Endothelial cell of umbilical vein (primary cell): Measurements from ENCODE around the gene DPP10. TPM values are rescaled to one million over a fixed set of nuclear protein-coding genes. Genes with fewer than 3 reads are reported as not detected.

Experiments
- BruUV-seq: library from RNA; stranded (reverse); fragments of 400-500 nt; replicated peaks from 2 replicates; lab custom pipeline; 2021; lab: Mats Ljungman, UMichigan
- CTCF ChIA-PET: fragments of 300-600, 350-600 bp; sonication (Branson Sonifier 250); formaldehyde crosslinking; loops from one replicate; lab custom pipeline; 2021; ENCODE audit warnings: antibody characterized with exemption, inconsistent platforms; lab: Charles Lee
- POLR2A ChIA-PET: fragments of 300-600, 350-600 bp; sonication (Branson Sonifier 250); formaldehyde crosslinking; loops from one replicate; lab custom pipeline; 2021; ENCODE audit warnings: antibody characterized with exemption, inconsistent platforms; lab: Charles Lee
- DNase-seq: peaks from one replicate; pipeline ENCODE4 v3.0.0-alpha.2; 2011; ENCODE audit warnings: low read depth, low spot score
- FAIRE-seq: peaks from 2 replicates; lab custom pipeline; 2011; peaks lifted over from hg19 to GRCh38; lab: Jason Lieb, UNC
- H2AFZ ChIP-seq: 2 replicates; pipeline ENCODE4 v1.6.0; 2012; ENCODE audit warnings: low read depth, low read length, control low read depth, inconsistent platforms
- H3K27ac ChIP-seq: 2 replicates; pipeline ENCODE4 v1.5.1; 2011; ENCODE audit warnings: low read depth, mild to moderate bottlenecking, control low read depth, low read length, moderate library complexity; ENCODE audit not compliant: insufficient read depth
- H3K27me3 ChIP-seq, 2 experiments: 2 replicates each; pipeline versions ENCODE4 v1.6.0 to v1.6.1; 2011; ENCODE audit warnings: low read length in 2 of 2, mixed read lengths in 1 of 2; ENCODE audit not compliant: control insufficient read depth in 2 of 2, insufficient read depth in 2 of 2
- H3K36me3 ChIP-seq, 2 experiments: 2 replicates in 1 of 2; 3 replicates in 1 of 2; pipeline ENCODE4 v1.5.1; 2011; ENCODE audit warnings: low read length in 2 of 2, mild to moderate bottlenecking in 1 of 2, moderate library complexity in 1 of 2; ENCODE audit not compliant: control insufficient read depth in 2 of 2, insufficient read depth in 2 of 2; ENCODE audit errors: extremely low read depth in 1 of 2
- H3K4me1 ChIP-seq: 3 replicates; pipeline ENCODE4 v1.5.1; 2011; ENCODE audit warnings: mild to moderate bottlenecking, low read length; ENCODE audit not compliant: control insufficient read depth, insufficient read depth; ENCODE audit errors: extremely low read depth
- H3K4me2 ChIP-seq: 2 replicates; pipeline ENCODE4 v1.6.1; 2011; ENCODE audit warnings: low read length, control low read depth, mixed read lengths; ENCODE audit not compliant: insufficient read depth
- H3K4me3 ChIP-seq, 3 experiments: fragments of 200-600 bp in 1 of 3; sonication (generic), shearing (Covaris generic) in 1 of 3; replicated peaks in 1 of 3; 2 replicates each; pipeline ENCODE4 v1.5.1; 2011 to 2016; ENCODE audit warnings: control low read depth in 3 of 3, low read length in 3 of 3, mild to moderate bottlenecking in 2 of 3, inconsistent platforms in 1 of 3, low read depth in 1 of 3, moderate library complexity in 1 of 3; ENCODE audit not compliant: insufficient read depth in 1 of 3
- H3K79me2 ChIP-seq: 2 replicates; pipeline ENCODE4 v1.6.0; 2012; ENCODE audit warnings: low read length, inconsistent platforms; ENCODE audit not compliant: control insufficient read depth, insufficient read depth
- H3K9ac ChIP-seq: replicated peaks from 2 replicates; pipeline ENCODE3; 2011; ENCODE audit warnings: low read length, control low read depth; ENCODE audit not compliant: insufficient read depth; ENCODE audit errors: extremely low read depth
- H3K9me1 ChIP-seq: replicated peaks from 3 replicates; pipeline ENCODE4 v1.6.0; 2011; ENCODE audit warnings: mild to moderate bottlenecking, low read length; ENCODE audit not compliant: control insufficient read depth, insufficient read depth; ENCODE audit errors: extremely low read depth
- H3K9me3 ChIP-seq: replicated peaks from 2 replicates; pipeline ENCODE4 v1.5.1; 2012; ENCODE audit warnings: low read length, inconsistent platforms; ENCODE audit not compliant: control insufficient read depth, insufficient read depth
- H4K20me1 ChIP-seq: replicated peaks from 2 replicates; pipeline ENCODE3; 2011; ENCODE audit warnings: mild to moderate bottlenecking, low read length; ENCODE audit not compliant: control insufficient read depth, insufficient read depth; ENCODE audit errors: extremely low read depth
- EZH2 ChIP-seq: IDR thresholded peaks from 2 replicates; pipeline ENCODE4 v1.6.1; 2012; ENCODE audit warnings: borderline replicate concordance, low read depth, mild to moderate bottlenecking, moderate library complexity, low read length, inconsistent platforms; ENCODE audit not compliant: severe bottlenecking
- FOS ChIP-seq: IDR thresholded peaks from 2 replicates; pipeline ENCODE4 v1.6.1; 2011; ENCODE audit warnings: mild to moderate bottlenecking, low read length, moderate library complexity, borderline replicate concordance; ENCODE audit not compliant: insufficient read depth
- GATA2 ChIP-seq: IDR thresholded peaks from 2 replicates; pipeline ENCODE4 v1.7.0; 2011; ENCODE audit warnings: low read depth, mild to moderate bottlenecking, moderate library complexity, mixed read lengths, low read length; ENCODE audit not compliant: insufficient read length, insufficient read depth
- JUN ChIP-seq: IDR thresholded peaks from 2 replicates; pipeline ENCODE4 v1.6.1; 2011; ENCODE audit warnings: borderline replicate concordance, low read depth; ENCODE audit not compliant: insufficient read length, insufficient read depth
- MYC ChIP-seq: IDR thresholded peaks from one replicate; pipeline ENCODE4 v1.6.1; 2011; ENCODE audit warnings: mild to moderate bottlenecking, low read depth, low read length
- POLR2A ChIP-seq: IDR thresholded peaks from 2 replicates; pipeline ENCODE4 v1.6.1; 2012; ENCODE audit warnings: low read depth, mild to moderate bottlenecking, control low read depth, low read length
- POLR2AphosphoS5 ChIP-seq: IDR thresholded peaks from 2 replicates; pipeline ENCODE4 v1.6.1; 2012; ENCODE audit warnings: low read depth, mild to moderate bottlenecking, control low read depth, low read length, moderate library complexity; ENCODE audit not compliant: insufficient read depth
- dilution Hi-C: fragments of 300-500 bp; cut with MboI; formaldehyde crosslinking; loops from one replicate; pipeline ENCODE4 v1.15.0; 2019; ENCODE audit warnings: low sequenced_read_pairs; ENCODE audit not compliant: extremely low pct_ligation_motif_present
- intact Hi-C: fragments of 100-400 bp; cut with micrococcal nuclease; formaldehyde crosslinking; loops from one replicate; pipeline ENCODE4 v1.10.0; 2022
- polyA plus RNA-seq, 4 experiments: library from polyadenylated mRNA; depleted of rRNA in 3 of 4; stranded (reverse) in 3 of 4; unstranded in 1 of 4; fragments of >200 nt; gene quantifications; 2 replicates each; pipeline versions ENCODE4 v1.2.1 to v1.2.3, GENCODE V29; 2011 to 2012; ENCODE audit warnings: missing spikeins in 1 of 4
- total RNA-seq: library from RNA; stranded (reverse); gene quantifications from 2 replicates; pipeline ENCODE4 v1.2.3, GENCODE V29; 2021
- TF ChIP-seq, protein P1 (sequence below): IDR thresholded peaks from 2 replicates; pipeline ENCODE4 v1.6.1; 2011; ENCODE audit not compliant: insufficient read depth, insufficient read length
- TF ChIP-seq, protein P2 (sequence below), 2 donors: IDR thresholded peaks; 1 replicate in 1 of 2; 2 replicates in 1 of 2; pipeline ENCODE4 v1.5.1; 2011; ENCODE audit warnings: low read length in 2 of 2, mild to moderate bottlenecking in 2 of 2, moderate library complexity in 2 of 2, control low read depth in 1 of 2, inconsistent platforms in 1 of 2, low read depth in 1 of 2; ENCODE audit not compliant: insufficient read depth in 1 of 2; ENCODE audit errors: extremely low read depth in 1 of 2

The DPP10 gene
- total and polyA plus RNA-seq, 2 donors (not counting 3 experiments of a cell fraction or from before 2014, with no cell fraction given): not detected

DNA sequence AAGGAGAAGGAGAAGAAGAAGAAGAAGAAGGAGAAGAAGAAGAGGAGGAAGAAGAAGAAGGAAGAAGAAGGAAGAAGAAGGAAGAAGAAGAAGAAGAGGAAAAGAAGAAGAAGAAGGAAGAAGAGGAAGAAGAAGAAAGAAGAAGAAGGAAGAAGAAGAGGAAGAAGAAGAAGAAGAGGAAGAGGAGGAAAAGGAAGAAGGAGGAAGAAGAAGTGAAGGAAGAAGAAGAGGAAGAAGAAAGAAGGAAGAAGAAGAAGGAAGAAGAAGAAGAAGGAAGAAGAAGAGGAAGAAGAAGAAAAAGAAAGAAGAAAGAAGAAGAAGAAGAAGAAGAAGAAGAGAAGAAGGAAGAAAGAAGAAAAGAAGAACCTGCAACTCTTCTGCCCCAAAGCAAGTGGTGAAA is 942.0 kb downstream of the DPP10 start:
- H3K4me3 ChIP-seq: no peak overlapping the region
- no peaks in the 10 kb centered on the region for H3K36me3 ChIP-seq
- dilution Hi-C loops: no loop called here
- no peak overlapping the region for H3K4me2 ChIP-seq
- TF ChIP-seq POLR2A: no peak
- TF ChIP-seq EZH2: no peak
- TF ChIP-seq, protein P1, sequence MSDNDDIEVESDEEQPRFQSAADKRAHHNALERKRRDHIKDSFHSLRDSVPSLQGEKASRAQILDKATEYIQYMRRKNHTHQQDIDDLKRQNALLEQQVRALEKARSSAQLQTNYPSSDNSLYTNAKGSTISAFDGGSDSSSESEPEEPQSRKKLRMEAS: no peak
- TF ChIP-seq MYC: no peak
- no peak for TF ChIP-seq GATA2
- TF ChIP-seq POLR2AphosphoS5: no peak
- TF ChIP-seq FOS: no peak
- no peak for TF ChIP-seq JUN
- TF ChIP-seq, protein P2, sequence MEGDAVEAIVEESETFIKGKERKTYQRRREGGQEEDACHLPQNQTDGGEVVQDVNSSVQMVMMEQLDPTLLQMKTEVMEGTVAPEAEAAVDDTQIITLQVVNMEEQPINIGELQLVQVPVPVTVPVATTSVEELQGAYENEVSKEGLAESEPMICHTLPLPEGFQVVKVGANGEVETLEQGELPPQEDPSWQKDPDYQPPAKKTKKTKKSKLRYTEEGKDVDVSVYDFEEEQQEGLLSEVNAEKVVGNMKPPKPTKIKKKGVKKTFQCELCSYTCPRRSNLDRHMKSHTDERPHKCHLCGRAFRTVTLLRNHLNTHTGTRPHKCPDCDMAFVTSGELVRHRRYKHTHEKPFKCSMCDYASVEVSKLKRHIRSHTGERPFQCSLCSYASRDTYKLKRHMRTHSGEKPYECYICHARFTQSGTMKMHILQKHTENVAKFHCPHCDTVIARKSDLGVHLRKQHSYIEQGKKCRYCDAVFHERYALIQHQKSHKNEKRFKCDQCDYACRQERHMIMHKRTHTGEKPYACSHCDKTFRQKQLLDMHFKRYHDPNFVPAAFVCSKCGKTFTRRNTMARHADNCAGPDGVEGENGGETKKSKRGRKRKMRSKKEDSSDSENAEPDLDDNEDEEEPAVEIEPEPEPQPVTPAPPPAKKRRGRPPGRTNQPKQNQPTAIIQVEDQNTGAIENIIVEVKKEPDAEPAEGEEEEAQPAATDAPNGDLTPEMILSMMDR (IDR thresholded peaks at IDR 0.05; ENCODE audit: extremely low read depth in 1 of 2, insufficient read depth in 1 of 2, low read depth in 1 of 2, low read length in 2 of 2): no peak
- intact Hi-C loops: no loop called here
- no peak overlapping the region for H2AFZ ChIP-seq
- POLR2A ChIA-PET: no interaction called here
- no peaks in the 10 kb centered on the region for H3K9me1 ChIP-seq
- no peak for DNase-seq
- BruUV-seq: no TSS peak
- no peaks in the 10 kb centered on the region for H3K4me1 ChIP-seq
- H3K9ac ChIP-seq: no peak overlapping the region
- H3K9me3 ChIP-seq: no peaks in the 10 kb centered on the region
- no peak for FAIRE-seq
- H3K27ac ChIP-seq: no peak overlapping the region
- H4K20me1 ChIP-seq: no peaks in the 10 kb centered on the region
- H3K27me3 ChIP-seq: no peaks in the 10 kb centered on the region
- CTCF ChIA-PET: no interaction called here
- no peaks in the 10 kb centered on the region for H3K79me2 ChIP-seq
